GM13976 (cell line): ENCODE measurements around the gene ATXN7L1.

Source experiments
- DNase-seq: peaks from one replicate; pipeline ENCODE4 v3.0.0; 2012; ENCODE audit warnings: low spot score
- in situ Hi-C: fragments of 300-500 bp; cut with MboI; formaldehyde crosslinking; loops from one replicate; pipeline ENCODE4 v1.12.0; 2022; ENCODE audit warnings: low sequenced_read_pairs, mixed read lengths, inconsistent platforms; ENCODE audit not compliant: unreplicated experiment
- TF ChIP-seq, protein P1 (sequence below): IDR thresholded peaks from 2 replicates; pipeline ENCODE4 v1.5.1; 2012; ENCODE audit warnings: borderline replicate concordance, mild to moderate bottlenecking; ENCODE audit not compliant: insufficient read depth; ENCODE audit errors: extremely low read depth, missing control alignments, control extremely low read depth

The ATXN7L1 gene

DNA sequence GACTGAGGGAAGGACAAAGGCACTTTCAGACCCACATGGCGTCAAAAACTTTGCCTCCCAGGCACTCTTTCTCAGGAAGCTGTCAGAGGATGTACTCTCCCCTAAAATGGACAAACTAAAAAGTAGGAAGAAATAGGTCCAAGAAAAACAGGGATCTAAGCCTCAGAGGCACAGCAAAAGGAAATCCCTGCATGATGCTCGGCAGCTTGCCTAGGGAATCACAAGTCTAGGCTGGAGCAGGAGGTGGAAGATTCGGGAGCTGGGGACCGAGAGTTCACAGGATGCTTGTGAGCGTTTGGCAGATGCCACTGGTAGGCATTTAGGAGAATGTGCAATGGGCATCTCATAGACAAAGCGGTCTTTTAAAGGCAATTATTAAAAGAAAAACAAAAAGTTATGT is 60.8 kb downstream of the ATXN7L1 start:
- in situ Hi-C loops, result no loop called here
- no peak for DNase-seq

DNA sequence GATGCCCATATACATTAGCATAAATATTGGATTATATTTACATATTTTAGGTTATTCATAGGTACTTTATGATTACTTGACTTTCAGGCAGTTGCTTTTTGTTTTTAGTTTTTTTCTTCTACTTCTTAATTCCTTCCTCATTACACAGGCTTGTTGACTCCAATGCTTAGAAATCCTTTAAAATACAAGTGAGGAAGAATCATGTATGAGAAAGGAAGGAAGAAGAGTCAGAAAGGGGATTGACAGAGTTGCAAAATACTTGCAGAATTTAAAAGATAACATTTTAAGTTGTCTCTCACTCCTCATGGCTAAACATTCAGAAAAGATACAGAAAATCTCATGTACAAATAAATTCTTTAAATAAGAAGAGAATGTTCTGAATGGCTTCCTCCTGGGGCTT is 61.9 kb downstream of the ATXN7L1 start:
- no peak for DNase-seq
- TF ChIP-seq, protein P1, sequence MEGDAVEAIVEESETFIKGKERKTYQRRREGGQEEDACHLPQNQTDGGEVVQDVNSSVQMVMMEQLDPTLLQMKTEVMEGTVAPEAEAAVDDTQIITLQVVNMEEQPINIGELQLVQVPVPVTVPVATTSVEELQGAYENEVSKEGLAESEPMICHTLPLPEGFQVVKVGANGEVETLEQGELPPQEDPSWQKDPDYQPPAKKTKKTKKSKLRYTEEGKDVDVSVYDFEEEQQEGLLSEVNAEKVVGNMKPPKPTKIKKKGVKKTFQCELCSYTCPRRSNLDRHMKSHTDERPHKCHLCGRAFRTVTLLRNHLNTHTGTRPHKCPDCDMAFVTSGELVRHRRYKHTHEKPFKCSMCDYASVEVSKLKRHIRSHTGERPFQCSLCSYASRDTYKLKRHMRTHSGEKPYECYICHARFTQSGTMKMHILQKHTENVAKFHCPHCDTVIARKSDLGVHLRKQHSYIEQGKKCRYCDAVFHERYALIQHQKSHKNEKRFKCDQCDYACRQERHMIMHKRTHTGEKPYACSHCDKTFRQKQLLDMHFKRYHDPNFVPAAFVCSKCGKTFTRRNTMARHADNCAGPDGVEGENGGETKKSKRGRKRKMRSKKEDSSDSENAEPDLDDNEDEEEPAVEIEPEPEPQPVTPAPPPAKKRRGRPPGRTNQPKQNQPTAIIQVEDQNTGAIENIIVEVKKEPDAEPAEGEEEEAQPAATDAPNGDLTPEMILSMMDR, result no peak
- in situ Hi-C loops, result no loop called here

More for the DNA sequence above, 60.8 kb downstream of the ATXN7L1 start:
- TF ChIP-seq, protein P1, result no peak

DNA sequence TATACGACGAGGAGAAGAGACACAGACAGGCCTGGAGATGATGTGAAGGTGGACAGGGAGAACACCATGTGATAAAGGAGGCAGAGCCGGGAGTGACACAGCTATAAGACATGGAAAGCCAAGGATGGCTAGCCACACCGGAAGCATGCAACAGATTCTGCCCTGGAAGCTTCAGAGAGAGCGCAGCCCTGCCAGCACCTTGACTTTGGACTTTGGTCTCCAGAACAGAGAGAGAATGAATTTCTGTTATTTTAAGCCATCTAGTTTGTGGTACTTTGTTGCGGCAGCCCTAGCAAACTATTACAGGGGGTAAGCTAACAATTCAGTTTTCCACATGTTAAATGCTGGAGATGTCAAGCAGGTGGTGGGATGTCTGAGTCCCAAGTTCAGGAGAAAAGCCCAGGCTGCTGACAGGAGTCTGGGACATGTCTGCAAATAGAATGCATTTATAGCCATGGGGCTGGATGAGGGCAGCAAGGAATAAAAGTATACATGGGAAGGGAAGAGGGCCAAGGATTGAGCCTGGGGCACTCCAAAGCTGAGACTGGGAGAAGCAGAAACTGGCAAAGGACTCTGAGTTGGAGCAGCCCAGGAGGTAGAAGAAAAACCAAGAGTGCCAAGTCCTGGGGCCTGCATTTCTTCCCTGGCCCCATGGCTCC is 65.1 kb downstream of the ATXN7L1 start:
- TF ChIP-seq, protein P1, result no peak
- in situ Hi-C loops, result no loop called here

DNA sequence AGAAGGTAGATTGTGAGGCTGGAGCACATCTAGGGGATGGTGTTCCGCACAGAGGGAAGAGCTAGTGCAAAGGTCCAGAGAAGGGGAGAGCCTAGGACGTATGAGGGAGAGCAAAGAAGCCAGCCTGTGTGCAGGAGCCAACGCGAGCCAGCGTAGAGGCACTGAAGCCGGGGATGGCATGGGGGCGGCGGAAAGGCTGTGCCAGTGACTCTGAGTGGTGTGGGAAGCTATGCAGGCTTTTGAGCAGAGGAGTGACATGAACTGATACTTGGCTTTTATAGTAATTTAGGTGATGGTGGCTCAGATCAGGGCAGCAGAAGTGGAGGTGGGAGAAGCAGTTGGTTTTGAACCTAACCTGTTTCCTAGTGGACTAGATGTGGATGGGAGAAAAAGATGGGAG is 65.8 kb downstream of the ATXN7L1 start:
- no peak for DNase-seq
- in situ Hi-C loops, result no loop called here
- TF ChIP-seq, protein P1, result no peak

More for the DNA sequence above, 65.1 kb downstream of the ATXN7L1 start:
- no peak for DNase-seq

DNA sequence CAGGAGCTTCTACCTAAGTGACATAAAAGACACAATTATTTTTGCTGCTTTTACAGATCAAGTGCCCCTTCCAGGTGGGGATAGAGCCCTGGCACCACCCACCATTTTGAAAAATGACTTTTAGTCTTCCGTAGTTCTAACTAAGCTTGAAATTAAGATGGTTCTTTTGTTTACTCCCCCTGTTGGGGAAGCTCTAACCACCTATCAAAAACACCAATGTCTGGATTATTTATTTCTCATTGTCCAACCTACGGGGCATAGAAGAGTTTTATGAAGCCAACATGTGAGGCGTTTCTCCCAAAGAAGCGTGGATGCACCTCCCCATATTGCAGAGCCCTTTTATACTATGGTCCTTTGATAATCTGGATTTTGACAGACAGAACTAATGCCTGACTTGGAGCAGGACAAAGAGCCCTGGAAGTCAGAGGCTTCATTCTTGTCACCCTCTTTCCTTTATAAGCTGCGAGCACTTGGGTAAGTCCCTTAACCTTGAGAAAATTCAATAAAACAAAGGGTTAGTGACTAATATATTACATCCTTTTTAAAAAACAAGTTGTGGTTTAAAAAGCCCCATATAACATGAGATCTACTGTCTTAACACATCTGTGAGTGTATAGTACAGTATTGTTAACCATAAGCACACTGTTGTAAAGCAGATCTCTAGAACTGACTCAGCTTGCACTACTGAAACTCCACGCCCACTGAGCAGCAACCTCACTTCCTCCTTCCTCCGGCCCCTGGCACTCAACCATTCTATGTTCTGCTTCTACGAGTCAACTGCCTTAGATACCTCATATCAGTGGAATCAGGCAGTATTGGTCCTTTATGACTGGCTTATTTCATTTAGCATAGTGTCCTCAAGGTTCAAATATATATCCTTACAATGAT is 67.5 kb downstream of the ATXN7L1 start:
- in situ Hi-C loops, result no loop called here
- TF ChIP-seq, protein P1, result no peak
- DNase-seq, result peak; percentile 84

DNA sequence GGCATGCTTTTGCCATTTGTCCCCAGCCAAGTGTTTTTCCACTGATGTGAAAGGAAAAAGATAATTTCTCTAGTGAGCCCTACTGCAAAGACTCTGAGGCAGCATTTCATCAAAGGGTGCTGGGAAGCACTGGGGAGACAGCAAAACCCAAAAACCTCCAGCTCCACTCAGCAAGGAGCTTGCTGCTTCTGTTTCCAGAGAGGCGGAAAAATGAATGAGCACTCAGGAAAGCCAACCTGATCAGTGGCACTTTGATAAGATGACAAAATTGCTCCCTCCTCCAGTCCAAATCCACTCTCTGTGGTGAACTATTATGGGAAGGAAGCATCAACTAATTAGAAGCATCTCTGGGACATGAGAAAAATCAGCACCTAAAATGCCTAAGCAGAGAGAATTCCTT is 68.2 kb downstream of the ATXN7L1 start:
- TF ChIP-seq, protein P1, result no peak
- in situ Hi-C loops, result no loop called here

DNA sequence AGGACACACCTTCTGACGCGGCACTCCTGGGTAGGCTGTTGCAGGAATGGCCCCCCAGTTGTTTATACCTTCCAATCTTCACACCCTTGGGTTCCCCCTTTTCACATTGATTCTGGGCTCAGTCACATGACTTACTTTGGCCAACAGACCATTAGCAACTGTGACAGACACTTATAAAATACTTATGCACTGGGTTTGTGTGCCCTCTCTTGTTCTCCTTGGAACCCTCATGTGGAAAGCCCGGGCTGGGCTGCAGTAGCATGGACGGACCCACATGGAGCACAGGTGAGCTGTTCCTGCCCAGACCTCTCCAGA is 69.0 kb downstream of the ATXN7L1 start:
- in situ Hi-C loops, result no loop called here
- DNase-seq, result no peak

More for the DNA sequence above, 68.2 kb downstream of the ATXN7L1 start:
- no peak for DNase-seq

More for the DNA sequence above, 69.0 kb downstream of the ATXN7L1 start:
- TF ChIP-seq, protein P1, result no peak
